HG03097 (cell line): ENCODE measurements around the gene IFITM10.
A peak's percentile ranks its signal among the peaks of the same experiment; 100 is the strongest.
"Not testable (repeated sequence)": the region's sequence is repeated elsewhere in the genome, so short reads cannot be mapped to it uniquely, and the experiment has no call there.

Experiments
- ATAC-seq: cut with Tn5 transposase; IDR thresholded peaks from one replicate; pipeline ENCODE4 v1.9.1; 2021; ENCODE audit not compliant: unreplicated experiment, low FRiP score

IFITM10 gene

DNA sequence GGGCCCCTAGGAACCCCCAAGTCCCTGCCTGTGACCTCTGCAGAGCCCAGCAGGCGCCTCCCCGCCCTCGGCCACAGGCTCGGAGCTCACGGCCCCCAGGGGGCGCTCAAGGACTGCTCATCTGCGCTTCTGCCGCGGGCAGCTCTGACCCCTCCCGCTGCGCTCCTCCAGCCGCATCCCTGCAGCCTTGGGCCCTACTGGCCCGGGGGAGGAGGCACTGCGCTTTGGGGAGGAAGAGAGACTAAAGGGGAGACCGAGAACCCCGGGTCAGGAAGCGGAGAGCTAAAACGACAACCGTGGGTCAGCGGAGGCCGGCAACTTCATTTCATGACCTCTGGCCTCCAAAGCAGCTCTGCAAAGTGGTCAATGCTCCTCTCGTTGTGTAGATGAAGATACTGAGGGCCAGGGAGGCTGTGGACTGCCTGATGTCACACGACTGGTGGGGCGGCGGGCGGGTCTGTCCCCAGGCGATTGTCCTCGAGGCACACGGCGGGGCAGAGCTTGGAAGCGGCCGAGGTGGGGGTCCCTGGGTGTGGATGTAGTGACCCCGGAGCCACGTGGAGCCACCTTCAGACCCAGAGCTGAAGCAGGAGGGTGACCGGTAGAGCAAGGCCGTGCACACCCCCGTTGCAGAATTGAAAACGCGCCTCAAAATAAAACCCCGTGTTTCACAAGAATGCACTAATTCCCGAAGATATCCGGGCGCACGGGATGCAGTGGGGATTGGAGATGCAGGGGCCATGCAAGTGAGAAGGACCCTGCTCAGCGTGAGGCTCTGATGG lies 56.1 kb downstream of the IFITM10 start:
- peak; percentile 76 for ATAC-seq

DNA sequence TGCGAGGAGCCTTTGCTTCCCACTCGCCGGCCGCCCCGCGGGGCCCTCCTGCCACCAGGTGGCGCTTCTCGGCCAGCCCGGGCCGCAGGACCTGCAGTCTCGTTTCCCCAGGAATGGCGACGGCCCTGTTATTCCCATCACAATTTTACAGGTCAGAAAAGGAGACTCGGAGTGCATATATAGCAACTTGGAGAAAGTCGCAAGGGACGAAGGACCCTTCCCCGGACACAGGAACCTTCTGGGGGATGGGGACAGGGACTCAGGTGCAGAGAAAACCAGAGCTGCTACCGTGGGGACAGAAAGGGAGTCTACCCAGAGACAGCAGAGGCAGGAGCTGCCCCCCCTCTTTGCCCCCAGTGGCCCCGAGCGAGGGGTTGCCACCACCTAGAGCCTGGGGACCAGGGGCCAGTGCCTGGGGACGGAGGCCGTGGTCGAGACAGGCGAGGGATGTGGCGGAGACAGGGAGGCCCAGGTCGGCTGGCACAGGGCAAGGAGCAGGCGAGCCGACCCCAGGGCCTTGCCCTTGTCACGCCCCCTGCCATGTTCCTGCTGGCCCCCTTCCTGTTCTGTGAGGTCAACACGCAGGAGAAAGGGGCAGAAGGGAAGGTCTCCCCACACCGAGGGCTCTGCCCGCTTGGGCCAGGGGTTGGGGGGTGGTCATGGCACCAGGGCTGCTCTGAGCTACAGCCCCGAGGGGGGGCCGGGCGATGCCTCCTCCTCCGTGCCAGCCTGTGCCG lies 56.9 kb downstream of the IFITM10 start:
- ATAC-seq = peak; percentile 10

DNA sequence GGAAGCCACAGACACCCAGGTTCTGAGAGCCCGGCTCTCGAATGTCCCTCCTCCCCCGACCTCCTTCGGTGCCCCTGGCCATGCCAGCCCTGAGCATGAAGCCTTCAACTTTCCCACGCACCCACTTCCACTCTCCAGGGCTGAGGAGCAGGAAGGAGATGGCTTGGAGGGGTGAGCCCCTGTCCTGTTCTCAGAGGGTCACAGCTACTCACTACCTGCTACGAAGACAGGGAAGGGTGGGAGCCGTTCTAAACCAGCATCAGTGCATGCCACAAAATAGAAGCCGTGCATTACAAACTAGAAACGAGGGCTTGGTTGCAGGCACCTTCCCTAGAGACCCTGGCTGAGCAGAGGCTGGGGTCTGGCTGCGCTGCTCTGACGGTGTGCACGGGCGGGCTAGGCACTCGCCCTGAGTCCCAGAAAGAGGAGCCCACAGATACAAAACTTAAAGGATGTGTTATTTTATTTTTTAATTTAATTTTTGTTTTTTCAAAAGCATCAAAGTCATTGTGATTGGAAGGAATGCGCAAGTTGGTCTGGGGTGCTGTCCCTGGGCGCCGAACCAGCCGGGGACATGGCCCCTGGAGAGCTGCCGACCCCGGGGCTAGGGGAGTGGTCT lies 57.6 kb downstream of the IFITM10 start:
- ATAC-seq = no peak

DNA sequence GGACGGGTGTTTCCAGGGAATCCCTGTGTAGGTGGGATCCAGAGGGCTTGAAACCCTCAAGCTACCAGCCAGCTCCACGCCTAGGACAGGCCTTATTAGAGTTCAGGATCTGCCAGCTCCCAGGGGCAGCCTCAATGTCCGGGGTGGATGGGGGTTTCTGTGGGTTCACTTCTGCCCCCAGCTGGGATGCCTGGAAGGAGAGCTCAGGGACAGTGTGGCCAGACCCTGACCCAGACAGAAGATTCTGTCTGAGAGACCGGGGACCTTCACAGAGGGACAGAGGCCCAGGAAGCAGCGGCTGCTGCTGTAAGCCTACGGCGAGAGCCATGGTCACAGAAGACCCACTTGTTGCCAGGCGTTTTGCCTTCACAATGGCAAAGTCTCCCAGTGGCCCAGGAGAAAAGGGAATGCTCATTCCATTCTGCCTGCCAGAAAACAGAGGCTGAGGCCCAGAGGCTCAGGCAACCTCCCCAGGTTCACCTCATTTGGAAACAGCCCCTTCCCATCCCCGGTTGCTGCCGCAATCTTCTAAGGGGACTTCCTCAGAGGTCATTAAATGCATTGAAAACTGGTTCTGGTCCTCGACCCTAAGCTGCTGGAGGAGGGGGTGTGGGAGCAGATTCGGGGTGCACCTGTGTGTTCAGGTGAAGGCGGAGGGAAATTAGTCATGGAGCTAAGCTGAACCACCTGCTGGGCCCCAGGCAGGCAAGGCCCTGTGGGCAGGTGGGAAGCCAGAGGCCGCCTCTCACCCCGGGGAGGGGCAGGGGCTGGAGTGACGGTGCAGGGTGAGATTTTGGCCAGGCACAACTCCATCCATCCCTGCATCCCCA lies 58.3 kb downstream of the IFITM10 start:
- no peak for ATAC-seq

DNA sequence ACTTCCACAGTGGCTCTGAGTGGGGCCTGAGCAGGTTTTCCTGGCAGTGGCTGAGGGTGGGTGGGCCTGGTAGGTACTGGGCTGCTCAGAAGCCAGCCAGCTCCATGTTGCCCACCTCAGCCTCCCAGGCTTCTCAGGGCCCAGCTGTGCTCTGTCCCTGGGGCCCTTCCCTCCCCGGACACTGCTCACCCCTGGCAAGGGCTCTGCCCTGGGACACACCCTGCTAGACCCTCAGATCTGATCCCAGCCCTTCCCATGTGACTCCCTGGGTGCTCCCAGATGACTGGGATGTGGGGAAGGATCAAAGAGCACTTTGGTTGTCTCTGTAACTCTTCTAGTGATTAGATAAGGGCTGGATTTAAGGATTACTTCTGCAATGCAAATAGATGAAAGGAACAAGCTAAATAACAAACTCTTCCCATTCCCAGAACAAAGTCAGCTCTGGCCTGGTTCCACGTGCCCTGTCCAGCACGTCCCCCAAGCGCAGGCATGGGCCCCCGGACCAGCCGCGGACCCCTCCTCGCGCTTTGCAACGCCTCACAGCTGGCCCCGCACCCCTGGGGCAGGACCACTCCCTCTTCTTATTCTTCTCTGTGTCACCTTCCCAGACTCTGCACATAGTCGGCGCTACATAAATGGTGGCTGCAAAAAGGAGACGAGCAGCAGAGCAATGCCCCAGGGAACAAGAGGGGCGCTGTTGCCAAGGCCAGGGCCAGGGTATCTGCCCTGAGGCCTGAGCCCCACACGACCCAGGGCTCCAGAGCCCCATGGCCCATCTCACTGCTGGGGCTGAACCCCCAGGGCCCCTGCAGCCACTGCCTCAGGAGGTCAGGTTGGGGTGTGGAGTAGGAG lies 59.1 kb downstream of the IFITM10 start:
- no peak for ATAC-seq

DNA sequence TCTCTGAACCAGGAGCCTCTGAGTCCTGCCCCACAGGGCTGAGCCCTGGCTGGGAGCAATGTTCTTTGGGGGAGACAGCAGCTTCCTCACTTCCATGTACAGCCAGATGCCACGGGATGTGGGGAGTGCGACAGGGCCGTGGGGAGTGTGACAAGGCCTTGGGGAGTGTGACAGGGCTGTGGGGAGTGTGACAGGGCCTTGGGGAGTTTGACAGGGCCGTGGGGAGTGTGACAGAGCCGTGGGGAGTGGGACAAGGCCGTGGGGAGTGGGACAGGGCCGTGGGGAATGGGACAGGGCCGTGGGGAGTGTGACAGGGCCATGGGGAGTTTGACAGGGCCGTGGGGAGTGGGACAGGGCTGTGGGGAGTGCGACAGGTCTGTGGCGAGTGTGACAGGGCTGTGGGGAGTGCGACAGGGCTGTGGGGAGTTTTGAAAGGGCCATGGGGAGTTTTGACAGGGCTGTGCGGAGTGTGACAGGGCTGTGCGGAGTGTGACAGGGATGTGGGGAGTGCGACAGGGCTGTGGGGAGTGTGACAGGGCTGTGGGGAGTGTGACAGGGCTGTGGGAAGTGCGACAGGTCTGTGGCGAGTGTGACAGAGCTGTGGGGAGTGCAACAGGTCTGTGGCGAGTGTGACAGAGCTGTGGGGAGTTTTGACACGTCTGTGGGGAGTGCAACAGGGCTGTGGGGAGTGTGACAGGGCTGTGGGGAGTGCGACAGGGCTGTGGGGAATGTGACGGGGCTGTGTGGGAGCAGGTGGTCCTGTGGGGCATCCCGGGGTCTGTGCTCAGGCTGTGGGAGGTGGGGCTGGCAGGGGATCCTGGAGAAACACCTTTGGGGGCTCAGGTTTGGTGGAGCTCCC lies 60.0 kb downstream of the IFITM10 start:
- no peak for ATAC-seq

DNA sequence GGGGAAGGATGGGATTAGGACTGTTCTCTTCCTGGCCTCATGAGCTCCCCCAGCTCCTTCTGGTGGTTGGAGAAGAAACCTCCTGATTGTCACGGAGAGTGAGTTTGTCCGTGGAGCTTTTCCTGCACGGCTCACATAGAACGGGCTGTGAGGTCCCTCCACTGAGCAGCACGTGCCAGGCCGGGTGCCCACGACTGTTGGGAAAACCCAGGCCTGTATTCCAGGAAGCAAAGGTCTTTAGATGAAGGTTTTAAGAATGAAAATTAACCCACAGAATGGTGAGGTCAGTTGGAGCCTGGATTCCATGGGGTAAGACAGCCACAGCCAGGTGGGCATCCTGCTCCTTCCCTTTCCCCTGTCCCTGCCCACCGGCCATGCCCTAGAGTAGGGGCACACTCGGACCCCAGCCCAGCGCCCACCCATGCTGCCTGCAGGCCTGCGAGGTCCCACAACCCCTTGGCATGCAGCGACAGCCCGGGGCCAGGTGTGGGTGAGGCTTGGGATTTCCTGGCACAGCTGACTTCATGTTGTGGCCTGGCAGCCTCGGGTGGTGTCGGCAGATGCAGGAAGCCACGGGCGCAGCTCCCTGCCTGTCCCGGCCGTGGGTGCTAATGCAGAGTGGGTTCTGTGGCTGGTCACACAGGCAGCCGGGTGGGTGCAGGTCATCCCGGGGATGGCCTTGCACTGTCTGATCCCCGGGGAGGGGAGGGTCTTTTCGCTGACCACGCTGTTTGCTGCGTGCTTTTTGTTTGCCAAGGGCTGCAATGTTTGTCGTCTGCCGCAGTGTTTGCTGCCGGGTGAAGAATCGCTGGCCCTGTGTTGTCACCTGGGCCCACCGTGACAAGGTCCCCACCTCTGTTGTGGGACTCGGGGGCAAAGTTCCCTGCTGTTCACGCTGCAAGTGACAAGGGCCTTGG lies 60.9 kb downstream of the IFITM10 start:
- ATAC-seq = not testable (repeated sequence)

DNA sequence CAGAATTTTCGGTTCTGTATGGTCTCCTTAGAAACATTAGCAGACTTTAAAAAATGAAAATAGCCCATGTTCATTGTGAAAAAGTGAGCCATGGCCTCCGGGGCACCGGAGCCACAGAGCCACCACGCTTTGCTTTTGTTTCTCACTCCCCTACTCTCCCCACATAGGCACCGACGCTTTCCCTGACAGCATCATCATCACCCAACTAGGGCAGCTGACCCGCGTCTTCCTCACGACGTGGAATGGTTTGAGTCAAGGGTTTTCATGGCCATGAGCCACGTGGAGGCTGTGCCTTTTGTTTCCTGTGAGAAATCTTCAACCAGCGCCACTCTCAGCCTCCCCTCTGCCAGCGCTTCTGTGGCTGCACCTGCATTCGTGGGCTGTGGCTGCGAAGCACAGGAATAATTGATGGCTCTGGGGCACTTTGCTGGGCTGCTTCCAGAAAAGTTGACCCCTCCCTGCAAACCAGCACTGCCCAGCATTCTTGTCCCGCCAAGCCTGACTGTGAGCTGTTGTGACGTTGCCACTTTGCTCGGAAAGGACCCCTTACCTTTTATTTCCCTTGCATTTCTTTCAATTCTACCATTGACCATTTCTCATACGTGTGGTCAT lies 62.0 kb downstream of the IFITM10 start:
- not testable (repeated sequence) for ATAC-seq

DNA sequence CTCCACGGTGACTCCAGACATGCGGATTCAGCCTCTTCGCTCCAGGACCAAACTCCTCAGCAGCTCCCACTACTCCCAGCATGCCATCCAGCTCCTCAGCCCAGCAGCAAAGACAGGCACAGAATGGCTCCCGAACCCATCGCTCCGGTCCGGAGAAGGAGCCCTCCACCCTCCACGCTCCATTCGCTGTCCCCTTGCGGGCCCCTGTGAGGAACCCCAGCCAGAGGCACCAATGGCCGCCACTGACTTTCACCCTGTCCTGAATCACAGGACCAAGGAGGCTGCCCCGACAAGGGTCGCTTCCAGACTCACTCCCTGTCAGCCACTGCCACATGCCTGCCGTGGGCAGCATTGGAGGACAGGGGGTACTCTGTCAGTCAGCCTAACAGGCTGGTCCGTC lies 64.2 kb downstream of the IFITM10 start:
- ATAC-seq = not testable (repeated sequence)

DNA sequence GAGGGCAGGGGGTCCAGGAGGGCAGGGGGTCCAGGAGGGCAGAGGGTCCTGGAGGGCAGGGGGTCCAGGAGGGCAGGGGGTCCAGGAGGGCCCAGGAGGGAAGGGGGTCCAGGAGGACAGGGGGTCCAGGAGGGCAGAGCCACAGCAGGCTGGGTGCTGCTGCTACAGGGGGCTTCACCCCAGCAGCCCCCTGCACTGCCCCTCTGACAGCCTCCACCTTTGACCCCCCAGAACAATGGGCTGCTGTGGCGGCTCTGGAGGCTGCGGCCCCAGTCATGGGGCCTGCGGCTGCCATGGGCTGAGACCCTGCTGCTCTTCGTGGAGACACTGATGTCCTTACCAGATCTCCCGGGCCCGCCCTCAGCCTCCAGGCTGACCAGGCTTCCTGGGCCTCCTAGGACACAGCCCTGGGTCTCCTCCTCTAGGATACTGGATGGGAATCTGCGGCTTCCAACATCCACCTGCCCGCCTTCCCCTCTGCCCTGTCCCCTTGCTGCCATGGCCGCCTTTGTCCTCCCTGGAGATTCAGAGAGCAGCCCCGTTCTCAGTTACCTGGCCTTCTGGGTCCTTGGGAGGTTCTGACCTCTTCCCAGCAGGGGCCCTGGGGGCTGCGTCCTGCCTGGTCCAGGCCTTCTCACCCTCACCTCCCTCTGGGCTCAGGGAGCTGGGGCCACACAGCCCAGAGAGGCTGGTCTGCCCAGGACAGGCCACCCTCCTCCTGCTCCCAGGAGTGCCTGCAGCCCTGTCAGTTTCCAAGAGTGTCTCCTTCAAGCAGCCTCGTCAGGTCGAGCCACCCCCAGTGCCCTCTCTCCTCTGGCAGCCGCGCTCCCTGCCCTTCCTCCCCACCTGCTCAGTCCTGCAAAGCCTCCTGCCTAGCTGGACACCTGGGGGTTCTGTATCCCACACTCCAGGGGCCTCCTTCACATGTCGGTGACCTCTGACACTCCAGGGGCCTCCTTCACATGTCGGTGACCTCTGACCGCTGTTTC lies 65.2 kb downstream of the IFITM10 start:
- not testable (repeated sequence) for ATAC-seq

DNA sequence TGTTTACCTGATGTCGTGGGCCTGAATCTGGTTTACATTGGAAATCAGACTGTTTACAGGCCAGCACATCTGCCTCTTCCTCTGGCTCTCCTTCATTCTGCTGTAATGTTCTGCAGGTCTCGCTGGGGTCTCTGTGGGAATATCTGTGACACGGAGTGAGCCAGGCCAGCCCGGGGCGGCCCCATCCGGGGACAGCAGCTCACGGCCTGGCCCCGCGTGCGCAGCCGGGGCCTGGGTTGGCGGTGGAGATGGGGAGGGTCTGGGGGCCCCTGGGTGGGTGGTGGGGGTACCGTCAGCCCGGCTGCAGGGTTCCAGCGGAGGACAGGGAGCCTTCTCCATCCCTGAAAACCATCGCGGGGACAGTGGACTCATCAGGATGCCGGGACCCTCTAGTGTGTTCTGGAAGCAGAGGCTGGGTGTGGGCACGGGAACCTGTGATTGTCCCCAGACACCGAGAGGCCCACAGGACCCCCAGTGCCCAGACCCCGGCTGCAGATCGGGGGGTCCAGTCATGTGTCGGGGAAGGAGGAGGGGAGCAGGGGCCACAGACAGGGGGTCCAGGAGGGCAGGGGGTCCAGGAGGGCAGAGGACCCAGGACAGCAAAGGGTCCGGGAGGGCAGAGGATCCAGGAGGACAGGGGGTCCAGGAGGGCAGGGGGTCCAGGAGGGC lies 66.4 kb downstream of the IFITM10 start:
- not testable (repeated sequence) for ATAC-seq

DNA sequence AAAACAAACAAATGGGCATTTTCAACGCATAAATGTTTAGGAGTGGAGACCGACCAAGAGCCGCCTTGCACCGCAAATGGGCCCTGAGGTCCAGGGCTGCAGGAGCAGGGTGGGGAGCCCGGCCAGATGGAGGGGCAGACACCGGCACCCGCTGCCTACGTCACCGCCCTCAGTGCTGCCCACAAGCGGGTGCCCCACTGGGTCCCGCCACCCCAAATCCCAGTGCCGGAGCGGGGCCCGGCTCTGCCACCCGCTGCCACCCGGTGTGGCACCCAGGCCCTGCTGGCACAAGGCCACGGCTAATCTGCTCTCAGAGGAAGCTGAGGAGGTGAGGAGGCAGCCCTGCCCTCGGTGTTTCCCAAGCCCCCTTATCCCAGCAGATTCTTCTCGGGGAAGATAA lies 67.2 kb downstream of the IFITM10 start:
- ATAC-seq = not testable (repeated sequence)
